K562 (cell line): ENCODE data around the gene IL20. TPM values are rescaled to one million over a fixed set of nuclear protein-coding genes. Genes with fewer than 3 reads are reported as not detected.

ENCODE experiments used
- ATF1 ChIP-seq, 2 experiments: fragments of 450-650 bp in 1 of 2; IDR thresholded peaks; 2 replicates each; pipeline ENCODE4 v1.6.1; 2016; ENCODE audit warnings: missing compliant biosample characterization in 1 of 2, missing genetic modification characterization in 1 of 2
- GTF2E2 ChIP-seq: fragments of 200-800 bp; sonication (Bioruptor generic); IDR thresholded peaks from 2 replicates; pipeline ENCODE4 v1.6.1; 2016; ENCODE audit warnings: missing genetic modification characterization, missing compliant biosample characterization
- GTF3C2 ChIP-seq: IDR thresholded peaks from 3 replicates; pipeline ENCODE4 v1.6.1; 2011; ENCODE audit warnings: borderline replicate concordance, mild to moderate bottlenecking, moderate library complexity; ENCODE audit not compliant: insufficient read length; ENCODE audit errors: extremely low read depth
- MCM2 ChIP-seq: fragments of 450-650 bp; IDR thresholded peaks from 2 replicates; pipeline ENCODE4 v1.6.1; 2017; ENCODE audit warnings: low read depth, mild to moderate bottlenecking
- POLR2H ChIP-seq: IDR thresholded peaks from 2 replicates; pipeline ENCODE4 v1.6.1; 2016; ENCODE audit warnings: missing genetic modification characterization, low read depth, mild to moderate bottlenecking, control low read depth, missing compliant biosample characterization, moderate library complexity
- SREBF1 ChIP-seq: fragments of 150-350 bp; IDR thresholded peaks from 2 replicates; pipeline ENCODE4 v1.6.1; 2014; ENCODE audit warnings: antibody characterized with exemption, low read depth, low read length, borderline replicate concordance
- ZNF23 ChIP-seq: fragments of 250-450 bp; sonication (Bioruptor Pico); IDR thresholded peaks from 2 replicates; pipeline ENCODE4 v1.4.0; 2020; ENCODE audit warnings: mild to moderate bottlenecking
- ZNF586 ChIP-seq: fragments of 450-650 bp; formaldehyde crosslinking; conservative IDR thresholded peaks from 2 replicates; pipeline ENCODE4 v1.4.0; 2020; ENCODE audit warnings: mild to moderate bottlenecking, moderate library complexity
- ZNF699 ChIP-seq: fragments of 250-450 bp; sonication (Bioruptor Pico); IDR thresholded peaks from 2 replicates; pipeline ENCODE4 v1.8.0; 2021; ENCODE audit warnings: mild to moderate bottlenecking, moderate library complexity; ENCODE audit not compliant: insufficient replicate concordance
- polyA plus RNA-seq, 8 experiments: library from polyadenylated mRNA; depleted of rRNA in 4 of 8; stranded (reverse) in 5 of 8; unstranded in 3 of 8; fragments of >200 nt; fragmentation: Nextera tagmentation in 2 of 8; fragmentation: Illumina TruSeq in 1 of 8; extraction: Ambion mirVana in 2 of 8; extraction: Trizol in 1 of 8; gene quantifications; 2 replicates each; pipeline versions ENCODE4 v1.2.1 to v1.2.3, GENCODE V29; 2011 to 2014; ENCODE audit warnings: inconsistent platforms in 1 of 8, missing spikeins in 1 of 8
- total RNA-seq, 7 experiments: library from RNA; depleted of rRNA in 6 of 7; stranded (reverse); fragments of >200 nt in 6 of 7; fragmentation: Illumina TruSeq in 2 of 7; extraction: Trizol in 2 of 7; gene quantifications; 2 replicates each; pipeline versions ENCODE4 v1.2.1 to v1.2.3, GENCODE V29; 2011 to 2021; ENCODE audit warnings: low replicate concordance in 1 of 7
- TF ChIP-seq, protein P1 (sequence below), 2 experiments: fragments of 450-650 bp; formaldehyde crosslinking in 1 of 2; IDR thresholded peaks; 2 replicates each; pipeline versions ENCODE4 v1.4.0 to v1.6.1; 2014 to 2020; ENCODE audit warnings: mild to moderate bottlenecking in 2 of 2, borderline replicate concordance in 1 of 2, low read depth in 1 of 2
- TF ChIP-seq, protein P2 (sequence below): fragments of 200-400 bp; formaldehyde crosslinking; IDR thresholded peaks from 2 replicates; pipeline ENCODE4 v1.6.1; 2017; ENCODE audit warnings: mild to moderate bottlenecking, low read depth, low read length, moderate library complexity
- TF ChIP-seq, protein P3 (sequence below): sonication (generic); formaldehyde crosslinking; IDR thresholded peaks from 2 replicates; pipeline ENCODE4 v1.9.0; 2022; ENCODE audit warnings: mild to moderate bottlenecking, missing genetic modification reagents

Gene IL20
- total and polyA plus RNA-seq, 9 of the 15 experiments (the other 6 are each of a cell fraction or from before 2014, with no cell fraction given): not detected

DNA sequence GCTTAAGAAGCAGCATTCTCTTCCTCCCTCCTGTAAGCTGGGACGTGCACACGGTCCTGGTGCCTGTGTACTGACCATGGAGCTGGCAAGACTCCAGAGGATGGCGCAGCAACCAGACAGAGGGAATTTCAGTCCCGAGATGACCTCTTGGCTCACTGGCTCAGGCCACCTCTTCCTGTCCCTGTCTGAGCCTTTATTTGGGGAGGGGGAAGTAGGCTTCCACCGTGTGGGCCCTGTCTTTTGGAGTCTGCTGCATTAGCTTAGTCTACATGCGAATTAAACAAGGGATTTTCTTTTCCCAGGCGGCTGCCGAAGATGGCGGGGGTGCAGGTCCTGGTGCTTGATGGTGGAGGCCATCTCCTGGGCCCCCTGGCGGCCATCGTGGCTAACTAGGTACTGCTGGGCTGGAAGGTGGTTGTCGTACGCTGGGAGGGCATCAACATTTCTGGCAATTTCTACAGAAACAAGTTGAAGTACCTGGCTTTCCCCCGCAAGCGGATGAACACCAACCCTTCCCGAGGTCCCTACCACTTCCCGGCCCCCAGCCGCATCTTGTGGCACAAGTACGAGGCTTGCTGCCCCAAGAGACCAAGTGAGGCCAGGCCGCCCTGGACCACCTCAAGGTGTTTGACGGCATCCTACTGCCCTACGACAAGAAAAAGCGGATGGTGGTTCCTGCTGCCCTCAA is 42.0 kb downstream of the IL20 start (continued):
- TF ChIP-seq, protein P1, sequence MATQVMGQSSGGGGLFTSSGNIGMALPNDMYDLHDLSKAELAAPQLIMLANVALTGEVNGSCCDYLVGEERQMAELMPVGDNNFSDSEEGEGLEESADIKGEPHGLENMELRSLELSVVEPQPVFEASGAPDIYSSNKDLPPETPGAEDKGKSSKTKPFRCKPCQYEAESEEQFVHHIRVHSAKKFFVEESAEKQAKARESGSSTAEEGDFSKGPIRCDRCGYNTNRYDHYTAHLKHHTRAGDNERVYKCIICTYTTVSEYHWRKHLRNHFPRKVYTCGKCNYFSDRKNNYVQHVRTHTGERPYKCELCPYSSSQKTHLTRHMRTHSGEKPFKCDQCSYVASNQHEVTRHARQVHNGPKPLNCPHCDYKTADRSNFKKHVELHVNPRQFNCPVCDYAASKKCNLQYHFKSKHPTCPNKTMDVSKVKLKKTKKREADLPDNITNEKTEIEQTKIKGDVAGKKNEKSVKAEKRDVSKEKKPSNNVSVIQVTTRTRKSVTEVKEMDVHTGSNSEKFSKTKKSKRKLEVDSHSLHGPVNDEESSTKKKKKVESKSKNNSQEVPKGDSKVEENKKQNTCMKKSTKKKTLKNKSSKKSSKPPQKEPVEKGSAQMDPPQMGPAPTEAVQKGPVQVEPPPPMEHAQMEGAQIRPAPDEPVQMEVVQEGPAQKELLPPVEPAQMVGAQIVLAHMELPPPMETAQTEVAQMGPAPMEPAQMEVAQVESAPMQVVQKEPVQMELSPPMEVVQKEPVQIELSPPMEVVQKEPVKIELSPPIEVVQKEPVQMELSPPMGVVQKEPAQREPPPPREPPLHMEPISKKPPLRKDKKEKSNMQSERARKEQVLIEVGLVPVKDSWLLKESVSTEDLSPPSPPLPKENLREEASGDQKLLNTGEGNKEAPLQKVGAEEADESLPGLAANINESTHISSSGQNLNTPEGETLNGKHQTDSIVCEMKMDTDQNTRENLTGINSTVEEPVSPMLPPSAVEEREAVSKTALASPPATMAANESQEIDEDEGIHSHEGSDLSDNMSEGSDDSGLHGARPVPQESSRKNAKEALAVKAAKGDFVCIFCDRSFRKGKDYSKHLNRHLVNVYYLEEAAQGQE (IDR thresholded peaks at IDR 0.05; ENCODE audit: borderline replicate concordance): peak; percentile 61; the same call in 1 of the 2 replicates
- TF ChIP-seq, protein P1 (CRISPR knock-in tag; IDR thresholded peaks at IDR 0.05; ENCODE audit: low read depth): no peak
- TF ChIP-seq ATF1 (CRISPR knock-in tag; IDR thresholded peaks at IDR 0.05): no peak
- peak; percentile 41 for TF ChIP-seq ATF1 (tag; IDR thresholded peaks at IDR 0.05)
- no peak for TF ChIP-seq MCM2
- no peak for TF ChIP-seq GTF3C2
- TF ChIP-seq POLR2H (tag): no peak
- no peak for TF ChIP-seq ZNF699
- TF ChIP-seq, protein P2, sequence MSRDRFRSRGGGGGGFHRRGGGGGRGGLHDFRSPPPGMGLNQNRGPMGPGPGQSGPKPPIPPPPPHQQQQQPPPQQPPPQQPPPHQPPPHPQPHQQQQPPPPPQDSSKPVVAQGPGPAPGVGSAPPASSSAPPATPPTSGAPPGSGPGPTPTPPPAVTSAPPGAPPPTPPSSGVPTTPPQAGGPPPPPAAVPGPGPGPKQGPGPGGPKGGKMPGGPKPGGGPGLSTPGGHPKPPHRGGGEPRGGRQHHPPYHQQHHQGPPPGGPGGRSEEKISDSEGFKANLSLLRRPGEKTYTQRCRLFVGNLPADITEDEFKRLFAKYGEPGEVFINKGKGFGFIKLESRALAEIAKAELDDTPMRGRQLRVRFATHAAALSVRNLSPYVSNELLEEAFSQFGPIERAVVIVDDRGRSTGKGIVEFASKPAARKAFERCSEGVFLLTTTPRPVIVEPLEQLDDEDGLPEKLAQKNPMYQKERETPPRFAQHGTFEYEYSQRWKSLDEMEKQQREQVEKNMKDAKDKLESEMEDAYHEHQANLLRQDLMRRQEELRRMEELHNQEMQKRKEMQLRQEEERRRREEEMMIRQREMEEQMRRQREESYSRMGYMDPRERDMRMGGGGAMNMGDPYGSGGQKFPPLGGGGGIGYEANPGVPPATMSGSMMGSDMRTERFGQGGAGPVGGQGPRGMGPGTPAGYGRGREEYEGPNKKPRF: no peak
- TF ChIP-seq, protein P3, sequence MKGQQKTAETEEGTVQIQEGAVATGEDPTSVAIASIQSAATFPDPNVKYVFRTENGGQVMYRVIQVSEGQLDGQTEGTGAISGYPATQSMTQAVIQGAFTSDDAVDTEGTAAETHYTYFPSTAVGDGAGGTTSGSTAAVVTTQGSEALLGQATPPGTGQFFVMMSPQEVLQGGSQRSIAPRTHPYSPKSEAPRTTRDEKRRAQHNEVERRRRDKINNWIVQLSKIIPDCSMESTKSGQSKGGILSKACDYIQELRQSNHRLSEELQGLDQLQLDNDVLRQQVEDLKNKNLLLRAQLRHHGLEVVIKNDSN (CRISPR knock-in tag): no peak
- TF ChIP-seq GTF2E2: no peak
- TF ChIP-seq ZNF23 (CRISPR knock-in tag): no peak
- no peak for TF ChIP-seq ZNF586 (CRISPR knock-in tag)
- no peak for TF ChIP-seq SREBF1
